ENCODE measurements around the gene PPFIA1. TPM values are rescaled to one million over a fixed set of nuclear protein-coding genes. Genes with fewer than 3 reads are reported as not detected.
A peak's percentile ranks its signal among the peaks of the same experiment; 100 is the strongest.

Gene PPFIA1
- polyA plus RNA-seq, 1 donor: 28.7 TPM

- H3K4me1 ChIP-seq (ENCODE audit: control insufficient read depth, insufficient read depth, low read length): peaks cover 3% of the 10 kb centered on the region
- DNase-seq: peak; percentile 33 to 68
These were observed 573 bp downstream of the PPFIA1 start for GRCh38 chr11:70270877-70271648.

GRCh38 chr11:70271649-70271953, 1.1 kb downstream of the PPFIA1 start:
- no CpG with 5 or more reads among the region's 2 CpGs for WGBS (ENCODE audit: insufficient coverage, low lambda C conversion rate)
- Histone ChIP-seq H3K9me3 (ENCODE audit: control insufficient read depth, low read depth, low read length) (peaks cover 3% of the 10 kb centered on the region), H3K27ac (ENCODE audit: low read length) (no peak overlapping the region), H3K27me3 (ENCODE audit: control insufficient read depth, insufficient read depth, low read length) (peaks cover 3% of the 10 kb centered on the region), H3K4me3 (ENCODE audit: low read length) (peak overlapping the region; percentile 73), H3K36me3 (ENCODE audit: control insufficient read depth, insufficient read depth, low read length) (peaks cover 26% of the 10 kb centered on the region), H3K4me1 (ENCODE audit: control insufficient read depth, insufficient read depth, low read length) (peaks cover 3% of the 10 kb centered on the region)
- DNase-seq: no peak

More at GRCh38 chr11:70270877-70271648, 573 bp downstream of the PPFIA1 start:
- H3K4me3 ChIP-seq (ENCODE audit: low read length): peak overlapping the region; percentile 73
- H3K27ac ChIP-seq (ENCODE audit: low read length): peak overlapping the region; percentile 60
- 0% methylated on average over 5 of the region's 75 CpGs for WGBS (ENCODE audit: insufficient coverage, low lambda C conversion rate)
- peaks cover 3% of the 10 kb centered on the region for H3K9me3 ChIP-seq (ENCODE audit: control insufficient read depth, low read depth, low read length)
- H3K36me3 ChIP-seq (ENCODE audit: control insufficient read depth, insufficient read depth, low read length): peaks cover 24% of the 10 kb centered on the region
- H3K27me3 ChIP-seq (ENCODE audit: control insufficient read depth, insufficient read depth, low read length): peaks cover 3% of the 10 kb centered on the region

GRCh38 chr11:70272009-70272408, 1.5 kb downstream of the PPFIA1 start:
- Histone ChIP-seq H3K27ac (ENCODE audit: low read length) (no peak overlapping the region), H3K4me3 (ENCODE audit: low read length) (no peak overlapping the region), H3K4me1 (ENCODE audit: control insufficient read depth, insufficient read depth, low read length) (peaks cover 3% of the 10 kb centered on the region), H3K27me3 (ENCODE audit: control insufficient read depth, insufficient read depth, low read length) (peaks cover 3% of the 10 kb centered on the region), H3K36me3 (ENCODE audit: control insufficient read depth, insufficient read depth, low read length) (peaks cover 26% of the 10 kb centered on the region), H3K9me3 (ENCODE audit: control insufficient read depth, low read depth, low read length) (peaks cover 3% of the 10 kb centered on the region)
- no CpG with 5 or more reads among the region's 7 CpGs for WGBS (ENCODE audit: insufficient coverage, low lambda C conversion rate)
- no peak for DNase-seq

- DNase-seq: no peak
- H3K27ac ChIP-seq (ENCODE audit: low read length): no peak overlapping the region
- WGBS (ENCODE audit: insufficient coverage, low lambda C conversion rate): no CpG with 5 or more reads among the region's 8 CpGs
- H3K36me3 ChIP-seq (ENCODE audit: control insufficient read depth, insufficient read depth, low read length): peaks cover 55% of the 10 kb centered on the region
- no peak overlapping the region for H3K4me3 ChIP-seq (ENCODE audit: low read length)
- H3K27me3 ChIP-seq (ENCODE audit: control insufficient read depth, insufficient read depth, low read length): no peaks in the 10 kb centered on the region
- H3K9me3 ChIP-seq (ENCODE audit: control insufficient read depth, low read depth, low read length): no peaks in the 10 kb centered on the region
- no peaks in the 10 kb centered on the region for H3K4me1 ChIP-seq (ENCODE audit: control insufficient read depth, insufficient read depth, low read length)
These were observed 8.5 kb downstream of the PPFIA1 start for GRCh38 chr11:70278994-70279393.

- Histone ChIP-seq H3K4me1 (ENCODE audit: control insufficient read depth, insufficient read depth, low read length) (no peaks in the 10 kb centered on the region), H3K9me3 (ENCODE audit: control insufficient read depth, low read depth, low read length) (no peaks in the 10 kb centered on the region), H3K4me3 (ENCODE audit: low read length) (no peak overlapping the region), H3K36me3 (ENCODE audit: control insufficient read depth, insufficient read depth, low read length) (peaks cover 53% of the 10 kb centered on the region), H3K27ac (ENCODE audit: low read length) (no peak overlapping the region), H3K27me3 (ENCODE audit: control insufficient read depth, insufficient read depth, low read length) (no peaks in the 10 kb centered on the region)
- 100% methylated on average over 1 of the region's 7 CpGs for WGBS (ENCODE audit: insufficient coverage, low lambda C conversion rate)
- DNase-seq: no peak
These were observed 10.7 kb downstream of the PPFIA1 start for GRCh38 chr11:70281156-70281609.

- DNase-seq: no peak
- Histone ChIP-seq H3K4me3 (ENCODE audit: low read length) (no peak overlapping the region), H3K9me3 (ENCODE audit: control insufficient read depth, low read depth, low read length) (no peaks in the 10 kb centered on the region), H3K36me3 (ENCODE audit: control insufficient read depth, insufficient read depth, low read length) (peaks cover 58% of the 10 kb centered on the region), H3K27me3 (ENCODE audit: control insufficient read depth, insufficient read depth, low read length) (no peaks in the 10 kb centered on the region), H3K27ac (ENCODE audit: low read length) (no peak overlapping the region), H3K4me1 (ENCODE audit: control insufficient read depth, insufficient read depth, low read length) (no peaks in the 10 kb centered on the region)
- no CpG with 5 or more reads among the region's 4 CpGs for WGBS (ENCODE audit: insufficient coverage, low lambda C conversion rate)
These were observed 11.5 kb downstream of the PPFIA1 start for GRCh38 chr11:70282012-70282411.

GRCh38 chr11:70288721-70289120, 18.2 kb downstream of the PPFIA1 start:
- DNase-seq: no peak
- Histone ChIP-seq H3K4me3 (ENCODE audit: low read length) (no peak overlapping the region), H3K27me3 (ENCODE audit: control insufficient read depth, insufficient read depth, low read length) (no peaks in the 10 kb centered on the region), H3K4me1 (ENCODE audit: control insufficient read depth, insufficient read depth, low read length) (no peaks in the 10 kb centered on the region), H3K9me3 (ENCODE audit: control insufficient read depth, low read depth, low read length) (no peaks in the 10 kb centered on the region), H3K27ac (ENCODE audit: low read length) (no peak overlapping the region), H3K36me3 (ENCODE audit: control insufficient read depth, insufficient read depth, low read length) (peaks cover 43% of the 10 kb centered on the region)
- WGBS (ENCODE audit: insufficient coverage, low lambda C conversion rate): no CpG with 5 or more reads among the region's 6 CpGs

GRCh38 chr11:70289582-70289981, 19.1 kb downstream of the PPFIA1 start:
- Histone ChIP-seq H3K27ac (ENCODE audit: low read length) (no peak overlapping the region), H3K9me3 (ENCODE audit: control insufficient read depth, low read depth, low read length) (no peaks in the 10 kb centered on the region), H3K36me3 (ENCODE audit: control insufficient read depth, insufficient read depth, low read length) (peaks cover 42% of the 10 kb centered on the region), H3K4me1 (ENCODE audit: control insufficient read depth, insufficient read depth, low read length) (no peaks in the 10 kb centered on the region), H3K27me3 (ENCODE audit: control insufficient read depth, insufficient read depth, low read length) (no peaks in the 10 kb centered on the region), H3K4me3 (ENCODE audit: low read length) (no peak overlapping the region)
- 100% methylated on average over 2 of the region's 4 CpGs for WGBS (ENCODE audit: insufficient coverage, low lambda C conversion rate)
- DNase-seq: no peak

GRCh38 chr11:70290361-70291065, 20.0 kb downstream of the PPFIA1 start:
- H3K4me1 ChIP-seq (ENCODE audit: control insufficient read depth, insufficient read depth, low read length): no peaks in the 10 kb centered on the region
- no peak overlapping the region for H3K27ac ChIP-seq (ENCODE audit: low read length)
- DNase-seq: no peak
- peaks cover 35% of the 10 kb centered on the region for H3K36me3 ChIP-seq (ENCODE audit: control insufficient read depth, insufficient read depth, low read length)
- no peaks in the 10 kb centered on the region for H3K9me3 ChIP-seq (ENCODE audit: control insufficient read depth, low read depth, low read length)
- 80% methylated on average over 1 of the region's 7 CpGs for WGBS (ENCODE audit: insufficient coverage, low lambda C conversion rate)
- H3K4me3 ChIP-seq (ENCODE audit: low read length): no peak overlapping the region
- H3K27me3 ChIP-seq (ENCODE audit: control insufficient read depth, insufficient read depth, low read length): no peaks in the 10 kb centered on the region

- no peaks in the 10 kb centered on the region for H3K27me3 ChIP-seq (ENCODE audit: control insufficient read depth, insufficient read depth, low read length)
- 83% methylated on average over 1 of the region's 8 CpGs for WGBS (ENCODE audit: insufficient coverage, low lambda C conversion rate)
- peaks cover 25% of the 10 kb centered on the region for H3K36me3 ChIP-seq (ENCODE audit: control insufficient read depth, insufficient read depth, low read length)
- no peak for DNase-seq
- H3K4me1 ChIP-seq (ENCODE audit: control insufficient read depth, insufficient read depth, low read length): no peaks in the 10 kb centered on the region
- no peaks in the 10 kb centered on the region for H3K9me3 ChIP-seq (ENCODE audit: control insufficient read depth, low read depth, low read length)
- no peak overlapping the region for H3K4me3 ChIP-seq (ENCODE audit: low read length)
- no peak overlapping the region for H3K27ac ChIP-seq (ENCODE audit: low read length)
These were observed 21.7 kb downstream of the PPFIA1 start for GRCh38 chr11:70292166-70292565.

Data from large intestine (tissue), 3 donors.